ENCODE measurements around the gene ADIG.
"Not testable (repeated sequence)": the region's sequence is repeated elsewhere in the genome, so short reads cannot be mapped to it uniquely, and the experiment has no call there.

The ADIG gene

GRCh38 chr20:38573413-38573812, 7.6 kb upstream of the ADIG start:
- no peak for DNase-seq (ENCODE audit: low read depth)

- no peak for DNase-seq (ENCODE audit: low read depth)
These were observed 1.6 kb upstream of the ADIG start for GRCh38 chr20:38579219-38579910.

DNA sequence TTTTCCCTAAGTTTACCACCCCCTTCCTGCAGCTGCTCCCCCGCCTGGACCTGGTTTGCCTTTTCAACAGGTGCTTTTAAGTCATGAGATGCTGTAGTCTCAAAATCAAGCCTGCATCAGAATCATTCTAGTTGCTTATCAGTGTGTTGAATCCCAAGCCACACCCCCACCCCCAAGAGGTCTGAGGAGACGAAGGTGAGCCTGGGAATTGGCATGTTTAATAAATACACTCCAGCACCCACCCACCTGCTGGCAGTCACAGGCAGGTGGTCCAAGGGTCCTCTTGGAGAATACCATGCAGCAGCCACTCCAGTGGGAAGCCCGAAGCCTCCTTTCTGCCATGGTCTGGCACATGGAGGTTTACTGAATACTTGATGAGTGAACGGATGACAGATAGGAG, 1.1 kb upstream of the ADIG start:
- DNase-seq (ENCODE audit: low read depth): no peak

DNA sequence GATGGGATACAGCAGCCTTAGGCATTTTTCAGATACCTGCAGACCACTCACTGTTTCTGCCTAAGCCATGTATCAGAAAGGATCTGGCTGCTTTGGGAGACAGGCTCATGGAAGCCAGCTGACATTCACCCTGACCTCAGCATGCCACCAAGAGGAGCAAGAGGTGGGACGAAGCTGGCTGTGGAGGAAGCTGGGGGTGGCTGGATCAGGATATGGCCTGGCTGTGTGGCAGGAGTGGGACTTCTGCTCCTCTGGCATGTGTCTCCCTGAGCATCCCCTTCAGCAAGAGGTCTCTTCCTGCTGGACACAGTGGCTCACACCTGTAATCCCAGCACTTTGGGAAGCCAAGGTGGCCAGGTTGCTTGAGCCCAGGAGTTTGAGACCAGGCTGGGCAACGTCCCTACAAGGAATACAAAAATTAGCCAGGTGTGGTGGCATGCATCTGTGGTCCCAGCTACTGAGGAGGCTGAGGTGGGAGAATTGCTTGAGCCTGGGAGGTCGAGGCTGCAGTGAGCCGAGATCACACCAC, 897 bp downstream of the ADIG start:
- no peak for DNase-seq (ENCODE audit: low read depth)

GRCh38 chr20:38583306-38583705, 2.3 kb downstream of the ADIG start:
- no peak for DNase-seq (ENCODE audit: low read depth)

- no peak for DNase-seq (ENCODE audit: low read depth)
These were observed 3.2 kb downstream of the ADIG start for GRCh38 chr20:38584099-38584763.

DNA sequence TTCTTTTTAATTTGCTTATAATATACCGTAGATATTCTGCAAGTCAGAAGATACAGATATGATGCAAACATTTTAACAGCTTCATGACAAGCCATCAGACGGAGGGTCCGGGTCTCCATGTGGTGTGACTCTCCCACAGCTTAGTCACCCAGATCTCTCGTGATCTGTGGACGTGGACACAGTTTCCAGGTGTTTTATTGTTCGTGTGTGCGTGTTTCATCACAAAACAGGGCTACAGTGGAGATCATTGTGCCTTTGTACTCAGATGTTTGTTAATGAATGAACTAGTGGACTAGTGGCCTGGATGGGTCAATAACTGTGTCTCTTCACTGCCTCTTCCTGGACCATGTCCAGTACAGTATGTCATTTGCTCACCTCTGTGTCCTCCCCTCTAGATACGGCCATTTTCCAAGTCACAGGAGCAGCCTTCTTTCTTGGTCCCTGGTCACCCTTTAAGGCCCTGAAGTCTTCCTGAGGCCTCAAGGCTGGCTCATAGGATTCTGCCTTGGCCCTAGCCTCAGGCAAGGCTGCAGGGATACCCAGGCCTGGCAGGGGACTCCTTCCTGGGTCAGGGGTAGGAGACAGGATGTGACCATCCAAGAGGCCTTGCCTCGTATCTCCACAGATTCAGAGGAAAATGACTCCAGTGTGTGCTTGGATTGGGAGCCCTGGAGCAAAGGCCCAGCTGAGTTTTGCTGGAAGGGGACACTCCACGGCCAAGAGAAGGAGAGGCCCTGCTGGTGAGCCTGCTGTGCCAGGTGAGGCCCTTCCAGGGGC, 4.6 kb downstream of the ADIG start:
- no peak for DNase-seq (ENCODE audit: low read depth)

GRCh38 chr20:38586181-38586525, 5.2 kb downstream of the ADIG start:
- no peak for DNase-seq (ENCODE audit: low read depth)

DNA sequence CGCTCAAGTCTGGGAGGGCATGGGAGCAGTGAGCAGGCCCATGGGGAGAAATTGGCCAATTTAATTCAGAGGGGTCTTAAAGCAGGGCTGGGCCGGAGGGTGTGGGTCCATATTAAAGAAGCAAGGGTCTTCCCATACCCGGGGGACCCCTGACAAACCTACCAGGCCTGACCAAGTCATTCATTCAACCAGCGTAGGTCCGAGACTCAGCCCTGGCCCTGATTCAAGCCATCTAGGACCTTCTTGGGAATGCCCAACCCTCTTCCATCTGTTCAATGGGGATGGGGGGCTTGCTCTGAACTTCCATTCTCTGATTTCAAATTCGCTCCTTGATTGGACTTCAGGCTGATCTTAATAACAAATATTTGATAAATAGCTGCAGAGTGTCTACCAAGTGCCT, 7.3 kb downstream of the ADIG start:
- DNase-seq (ENCODE audit: low read depth): no peak

DNA sequence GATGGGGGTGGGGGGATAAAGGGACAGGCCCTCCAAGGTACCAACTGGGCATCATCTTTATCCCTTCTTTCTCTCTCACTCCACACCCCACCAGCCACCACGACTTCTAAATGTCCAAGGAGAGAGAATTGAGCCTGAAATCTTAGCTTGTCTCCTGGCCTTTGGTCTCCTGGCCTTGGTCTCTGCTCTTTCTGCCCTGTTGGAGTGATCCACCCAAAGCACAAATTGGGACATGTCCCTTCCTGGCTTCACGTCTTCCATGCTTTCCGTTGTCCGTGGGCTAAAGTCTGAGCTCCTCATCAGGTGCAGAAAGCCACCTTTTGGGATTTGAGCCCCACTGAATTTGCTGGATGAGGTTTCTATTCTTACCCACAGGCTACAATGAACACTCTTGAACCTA, 8.4 kb downstream of the ADIG start:
- DNase-seq (ENCODE audit: low read depth): no peak

DNA sequence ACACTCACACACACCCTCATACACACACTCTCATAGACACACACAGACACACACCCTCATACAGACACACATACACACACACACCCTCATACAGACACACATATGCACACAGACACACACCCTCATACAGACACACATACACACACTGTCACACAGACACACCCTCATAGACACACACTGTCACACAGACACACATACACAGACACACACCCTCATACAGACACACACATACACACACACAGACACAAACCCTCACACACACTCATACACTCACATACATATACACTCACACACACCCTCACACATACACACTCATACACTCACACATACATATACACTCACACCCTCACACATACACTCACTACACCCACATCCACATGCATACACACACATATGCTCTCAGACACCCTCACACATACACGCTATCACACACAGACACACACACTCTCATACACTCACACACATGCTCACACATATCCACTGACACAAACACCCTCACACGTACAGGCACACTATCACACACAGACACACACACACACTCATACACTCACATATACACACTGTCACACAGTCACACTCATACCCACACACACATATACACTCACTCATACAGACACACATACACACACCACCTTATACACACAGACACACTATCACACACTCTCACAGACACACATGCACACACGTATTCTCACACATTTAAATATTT, 9.1 kb downstream of the ADIG start:
- no peak for DNase-seq (ENCODE audit: low read depth)

- DNase-seq (ENCODE audit: low read depth): no peak
These were observed 9.9 kb downstream of the ADIG start for GRCh38 chr20:38590676-38591473.

- no peak for DNase-seq (ENCODE audit: low read depth)
These were observed 10.7 kb downstream of the ADIG start for GRCh38 chr20:38591474-38592410.

- DNase-seq (ENCODE audit: low read depth): not testable (repeated sequence)
These were observed 11.4 kb downstream of the ADIG start for GRCh38 chr20:38592411-38592790.

GRCh38 chr20:38594281-38594680, 13.3 kb downstream of the ADIG start:
- DNase-seq (ENCODE audit: low read depth): not testable (repeated sequence)

DNA sequence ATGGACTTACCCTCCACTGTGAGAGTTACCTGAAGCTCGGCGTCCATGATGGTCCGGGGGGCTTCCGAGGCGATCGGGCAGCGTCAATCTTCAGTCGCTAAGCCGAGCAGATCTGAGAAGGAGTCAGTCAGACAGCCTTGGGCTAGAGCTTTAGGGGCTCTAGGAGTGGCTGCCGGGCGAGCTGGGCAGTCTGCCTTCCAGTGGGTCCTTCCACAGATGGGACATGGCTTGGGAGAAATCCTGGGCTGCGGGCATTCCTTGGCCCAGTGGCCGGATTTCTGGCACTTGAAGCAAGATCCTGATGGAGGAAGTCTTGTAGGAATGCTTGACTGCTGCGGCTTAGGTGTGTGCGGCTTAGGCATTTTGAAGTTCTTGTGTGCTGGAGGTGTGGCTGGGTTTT, 14.9 kb downstream of the ADIG start:
- not testable (repeated sequence) for DNase-seq (ENCODE audit: low read depth)

- DNase-seq (ENCODE audit: low read depth): no peak
These were observed 18.4 kb downstream of the ADIG start for GRCh38 chr20:38599410-38599882.

DNA sequence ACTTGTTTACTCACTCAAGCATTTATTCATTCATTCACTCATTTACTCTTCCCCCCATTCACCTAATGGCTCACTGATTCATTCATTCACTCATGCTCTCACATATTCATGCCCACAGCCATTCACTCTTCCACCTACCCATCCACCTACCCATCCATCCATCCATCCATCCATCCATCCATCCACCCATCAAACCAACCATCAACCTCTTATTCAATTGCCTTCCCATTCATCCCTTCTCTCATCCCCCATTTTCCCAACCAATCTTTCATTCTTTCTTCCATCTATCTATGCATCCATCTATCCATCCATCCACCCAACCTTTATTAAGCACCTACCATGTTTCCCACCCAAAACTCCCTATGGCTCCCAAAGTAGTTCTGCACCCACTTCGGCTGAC, 19.1 kb downstream of the ADIG start:
- DNase-seq (ENCODE audit: low read depth): no peak

DNA sequence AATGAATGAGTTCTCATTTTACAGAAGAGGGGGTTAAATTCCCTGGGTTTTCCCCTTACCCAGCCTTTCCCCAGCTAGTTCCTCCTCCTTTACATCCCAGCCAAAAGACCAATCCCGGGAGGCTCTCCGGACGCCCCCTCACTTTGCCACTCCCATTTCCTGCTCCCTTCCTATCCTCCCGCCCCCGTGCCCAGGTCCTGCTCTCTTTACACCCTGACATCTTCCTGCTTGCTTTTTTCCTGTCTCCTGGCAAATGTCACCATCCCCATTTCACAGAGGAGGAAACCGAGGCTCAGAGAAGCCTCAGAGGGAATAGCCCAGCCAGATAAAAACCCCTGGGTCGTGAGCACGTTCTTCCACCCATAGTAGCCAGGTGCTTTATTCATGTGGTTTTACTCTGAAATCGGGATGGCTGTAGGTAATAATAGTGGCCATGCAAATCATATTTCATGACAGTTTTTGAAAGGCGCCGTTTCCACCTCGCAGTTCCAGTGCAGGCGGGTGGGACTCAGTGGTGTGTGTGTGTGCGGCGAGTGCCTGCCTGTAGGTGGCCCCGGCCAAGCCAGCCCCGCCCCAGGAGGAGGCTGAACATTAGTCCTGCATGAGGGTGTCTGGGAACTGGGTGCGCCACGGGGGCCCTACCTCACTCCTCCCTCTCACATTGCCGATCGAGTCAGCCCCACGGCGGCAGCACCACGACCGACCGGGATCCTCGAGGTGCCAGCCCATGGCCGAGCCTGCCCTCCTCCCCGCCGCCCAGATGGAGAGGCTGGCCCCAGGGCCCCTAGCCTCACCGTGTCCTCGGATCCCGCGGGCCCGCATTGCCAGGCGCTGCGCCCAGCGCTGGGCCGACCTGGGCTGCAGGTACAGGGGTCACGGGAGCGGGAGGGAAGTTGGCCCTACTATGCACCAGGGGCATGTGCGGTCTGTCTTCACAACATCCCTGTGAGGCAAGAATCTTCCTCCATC, 20.5 kb downstream of the ADIG start, which contains the start of gene ARHGAP40:
Gene ARHGAP40, plus strand, starts transcription at position 594 of the 969 bp plus-strand sequence.
- no peak for DNase-seq (ENCODE audit: low read depth)
